ENCODE results near the gene MASP1.

The MASP1 gene, protein sequence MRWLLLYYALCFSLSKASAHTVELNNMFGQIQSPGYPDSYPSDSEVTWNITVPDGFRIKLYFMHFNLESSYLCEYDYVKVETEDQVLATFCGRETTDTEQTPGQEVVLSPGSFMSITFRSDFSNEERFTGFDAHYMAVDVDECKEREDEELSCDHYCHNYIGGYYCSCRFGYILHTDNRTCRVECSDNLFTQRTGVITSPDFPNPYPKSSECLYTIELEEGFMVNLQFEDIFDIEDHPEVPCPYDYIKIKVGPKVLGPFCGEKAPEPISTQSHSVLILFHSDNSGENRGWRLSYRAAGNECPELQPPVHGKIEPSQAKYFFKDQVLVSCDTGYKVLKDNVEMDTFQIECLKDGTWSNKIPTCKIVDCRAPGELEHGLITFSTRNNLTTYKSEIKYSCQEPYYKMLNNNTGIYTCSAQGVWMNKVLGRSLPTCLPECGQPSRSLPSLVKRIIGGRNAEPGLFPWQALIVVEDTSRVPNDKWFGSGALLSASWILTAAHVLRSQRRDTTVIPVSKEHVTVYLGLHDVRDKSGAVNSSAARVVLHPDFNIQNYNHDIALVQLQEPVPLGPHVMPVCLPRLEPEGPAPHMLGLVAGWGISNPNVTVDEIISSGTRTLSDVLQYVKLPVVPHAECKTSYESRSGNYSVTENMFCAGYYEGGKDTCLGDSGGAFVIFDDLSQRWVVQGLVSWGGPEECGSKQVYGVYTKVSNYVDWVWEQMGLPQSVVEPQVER

DNA sequence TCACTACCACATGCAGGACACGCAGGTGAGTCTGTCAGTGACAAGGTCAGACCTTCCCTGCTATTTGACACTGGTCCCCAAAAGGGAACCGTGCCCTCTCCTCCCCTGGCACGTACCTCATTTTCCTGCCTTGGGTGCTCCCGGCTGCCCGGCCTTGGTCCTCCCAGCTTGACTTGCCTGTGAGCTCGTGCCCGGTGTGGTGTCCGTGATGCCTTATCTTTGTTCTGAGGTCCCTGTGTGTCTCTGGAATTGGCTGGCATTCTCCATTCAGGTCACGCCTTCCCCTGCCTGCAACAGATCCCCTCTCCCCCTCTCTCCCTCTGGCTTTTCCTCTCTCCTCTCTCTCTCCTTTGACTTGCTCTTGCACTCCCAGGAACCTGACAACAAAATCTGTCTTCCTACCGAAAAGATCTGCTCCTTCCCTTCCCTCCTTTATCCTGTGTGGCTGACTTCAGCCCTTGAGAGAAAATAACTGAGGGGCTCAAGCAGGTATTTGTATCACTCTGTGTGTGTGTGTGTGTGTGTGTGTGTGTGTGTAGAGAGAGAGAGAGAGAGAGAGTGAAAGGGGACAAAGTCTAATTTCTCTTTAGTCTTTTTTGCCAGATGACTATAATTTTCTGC is at the start of gene MASP1:
TSS of gene MASP1 (minus strand) at position 226 of the 621 bp plus-strand sequence. CDS start at position 121, 105 bp downstream.
- in situ Hi-C loops (cut with MboI; ENCODE audit: low sequenced_read_pairs), result no loop called here

DNA sequence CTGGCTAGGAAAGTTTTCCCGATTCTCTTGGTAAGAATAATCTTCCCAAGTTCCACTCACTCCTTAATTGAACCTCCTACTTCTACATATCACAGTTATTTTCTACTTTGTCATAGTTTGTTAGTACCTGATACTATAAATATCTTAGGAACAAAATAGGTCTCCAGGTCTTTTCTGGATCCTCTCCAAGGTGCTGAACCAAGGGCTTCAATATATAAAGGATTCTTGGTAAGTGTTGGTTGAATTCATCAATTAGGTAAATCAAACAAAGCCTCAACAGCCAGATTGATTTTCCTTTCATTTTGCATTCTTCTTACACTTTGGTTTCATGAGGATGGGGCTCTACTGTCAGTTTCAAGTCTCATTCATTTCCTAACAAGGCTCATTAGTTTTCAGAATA is 49.0 kb upstream of the MASP1 start:
- in situ Hi-C loops (cut with MboI; ENCODE audit: low sequenced_read_pairs), result no loop called here

DNA sequence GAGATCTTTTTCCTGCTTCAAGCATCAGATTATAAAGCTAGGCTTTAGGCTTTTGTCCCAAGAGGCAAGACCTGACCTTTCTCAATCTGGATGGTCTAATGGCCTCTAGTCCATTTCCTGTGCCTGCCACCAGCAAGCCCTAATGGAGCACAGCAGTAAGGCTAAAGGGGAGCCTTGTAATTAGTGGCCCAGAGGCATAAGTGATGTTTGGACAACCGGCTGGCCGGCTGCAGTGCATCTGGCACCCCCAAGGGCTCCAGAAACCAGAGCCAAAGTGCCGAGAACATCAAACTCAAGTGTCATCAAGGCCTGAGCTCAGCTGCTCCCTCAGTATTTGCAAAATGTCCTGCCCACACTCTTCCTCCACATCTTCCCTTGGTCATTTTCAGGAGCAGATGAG is 44.8 kb upstream of the MASP1 start:
- in situ Hi-C loops (cut with MboI; ENCODE audit: low sequenced_read_pairs), result no loop called here

DNA sequence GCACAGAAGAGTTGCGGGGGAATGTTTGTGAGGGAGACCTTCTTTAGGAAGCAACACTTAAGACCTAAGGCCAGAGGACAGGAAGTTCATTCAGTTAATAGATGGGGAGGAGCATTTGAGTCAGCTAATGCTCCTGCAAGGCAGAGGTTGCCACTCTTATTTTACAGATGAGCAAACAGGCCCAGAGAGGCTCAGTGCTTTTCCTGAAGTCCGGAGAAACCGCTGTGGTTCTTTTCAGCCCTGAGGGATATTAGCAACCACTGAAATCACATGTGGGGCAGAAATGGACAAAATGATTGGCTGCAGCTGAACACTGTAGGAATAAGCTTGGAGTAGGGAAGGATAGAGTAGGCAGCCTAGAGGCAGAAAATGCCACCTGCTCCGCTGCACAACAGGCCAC is 43.4 kb upstream of the MASP1 start:
- in situ Hi-C loops (cut with MboI; ENCODE audit: low sequenced_read_pairs), result no loop called here

DNA sequence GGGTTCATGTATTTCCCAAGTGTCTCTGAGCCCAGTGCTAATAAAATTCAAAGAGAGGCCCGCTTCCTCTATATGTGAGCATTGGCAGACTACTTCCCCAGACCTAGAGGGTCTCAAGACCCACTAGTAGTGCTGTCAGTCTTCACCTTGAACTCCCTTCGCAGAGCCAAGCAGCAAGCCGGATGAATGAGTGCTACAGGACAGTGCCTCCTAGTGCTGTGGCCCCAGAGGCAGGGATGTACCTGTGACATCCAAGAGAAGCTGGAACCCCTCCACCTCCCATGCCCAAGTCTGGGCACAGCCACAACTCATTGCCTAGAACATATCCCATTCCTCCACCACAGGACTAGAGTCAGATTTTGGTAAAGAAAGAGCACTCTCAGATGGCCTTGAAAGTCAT is 37.2 kb upstream of the MASP1 start:
- in situ Hi-C loops (cut with MboI; ENCODE audit: low sequenced_read_pairs), result loop anchor here (10.0 kb wide), 1 partner anchor 386 kb away; no protein-coding TSS in a partner anchor

DNA sequence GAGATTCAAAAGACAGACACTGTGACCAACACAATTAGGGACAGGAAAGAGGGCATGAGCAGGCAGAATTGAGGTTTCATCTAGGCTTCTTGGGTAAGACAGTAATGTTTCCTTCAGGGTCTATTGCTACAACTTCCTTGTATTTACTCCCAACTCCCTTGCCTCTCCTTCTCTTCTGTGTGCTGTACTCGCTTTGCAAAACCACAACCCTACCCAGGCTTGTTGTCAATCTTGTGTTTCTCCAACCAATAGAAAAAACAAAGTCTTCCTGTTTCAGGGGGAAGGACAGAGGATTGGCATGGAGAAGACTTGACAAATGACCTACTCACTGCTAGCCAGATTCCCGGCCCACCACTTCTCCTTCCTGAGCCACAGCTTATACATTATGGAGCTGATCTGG is 36.3 kb upstream of the MASP1 start:
- in situ Hi-C loops (cut with MboI; ENCODE audit: low sequenced_read_pairs), result loop anchor here (10.0 kb wide), 1 partner anchor 387 kb away; no protein-coding TSS in a partner anchor

DNA sequence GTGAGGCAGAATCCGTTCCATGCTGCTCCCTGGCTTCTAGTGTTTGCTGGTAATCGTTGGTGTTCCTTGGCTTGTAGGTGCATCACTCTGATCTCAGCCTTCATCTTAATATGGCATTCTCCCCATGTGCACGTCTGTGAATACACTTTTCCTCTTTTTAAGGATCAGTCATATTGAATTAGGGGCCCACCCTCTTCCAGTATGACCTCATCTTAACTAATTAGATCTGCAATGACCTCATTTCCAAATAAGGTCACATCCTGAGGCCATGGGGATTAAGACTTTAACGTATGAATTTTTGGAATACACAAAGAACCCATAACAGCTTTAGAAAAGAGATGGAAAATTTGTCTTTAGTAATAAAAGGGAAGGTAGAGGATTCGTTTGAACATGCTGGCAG is 34.1 kb upstream of the MASP1 start:
- in situ Hi-C loops (cut with MboI; ENCODE audit: low sequenced_read_pairs), result loop anchor here (10.0 kb wide), 1 partner anchor 389 kb away; no protein-coding TSS in a partner anchor

DNA sequence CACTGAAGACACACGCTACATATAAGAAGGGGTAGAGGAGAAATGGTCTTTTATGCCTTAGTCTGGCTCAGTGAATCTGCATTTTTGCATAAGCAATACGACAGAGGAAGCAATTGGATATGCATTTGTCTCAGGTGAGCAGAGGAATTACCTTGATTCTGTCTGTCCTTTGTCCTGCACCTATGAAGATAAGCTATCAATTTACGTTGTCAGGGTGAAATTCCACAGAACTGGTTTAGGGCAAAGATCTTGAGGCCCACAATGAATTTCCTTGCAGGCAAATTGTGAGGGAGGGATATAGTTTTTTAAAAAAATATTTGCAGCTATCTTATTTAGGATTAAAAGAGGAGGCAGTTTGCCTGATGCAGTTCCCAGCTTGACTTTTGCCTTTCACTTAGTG is 31.6 kb upstream of the MASP1 start:
- in situ Hi-C loops (cut with MboI; ENCODE audit: low sequenced_read_pairs), result loop anchor here (10.0 kb wide), 1 partner anchor 392 kb away; no protein-coding TSS in a partner anchor

DNA sequence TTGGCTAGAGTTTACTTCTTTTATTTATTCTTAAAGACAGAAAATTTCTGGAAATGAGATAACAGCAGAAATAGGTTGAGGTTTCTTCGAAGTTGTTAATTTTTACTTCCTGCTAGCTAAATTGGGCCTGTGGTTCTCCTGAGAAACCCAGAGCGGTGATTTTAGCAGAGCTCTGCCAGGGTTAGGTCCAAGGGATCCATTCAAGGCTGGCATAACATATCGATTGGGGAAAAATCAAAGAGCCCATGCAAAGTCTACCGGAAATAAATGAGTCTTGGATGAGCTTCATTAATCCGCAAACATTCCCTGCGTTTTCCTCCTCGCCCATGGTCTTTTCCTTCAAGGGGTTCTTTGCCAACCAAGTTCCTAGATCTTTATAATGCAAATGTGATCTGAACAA is 30.8 kb upstream of the MASP1 start:
- in situ Hi-C loops (cut with MboI; ENCODE audit: low sequenced_read_pairs), result loop anchor here (10.0 kb wide), 1 partner anchor 393 kb away; no protein-coding TSS in a partner anchor

DNA sequence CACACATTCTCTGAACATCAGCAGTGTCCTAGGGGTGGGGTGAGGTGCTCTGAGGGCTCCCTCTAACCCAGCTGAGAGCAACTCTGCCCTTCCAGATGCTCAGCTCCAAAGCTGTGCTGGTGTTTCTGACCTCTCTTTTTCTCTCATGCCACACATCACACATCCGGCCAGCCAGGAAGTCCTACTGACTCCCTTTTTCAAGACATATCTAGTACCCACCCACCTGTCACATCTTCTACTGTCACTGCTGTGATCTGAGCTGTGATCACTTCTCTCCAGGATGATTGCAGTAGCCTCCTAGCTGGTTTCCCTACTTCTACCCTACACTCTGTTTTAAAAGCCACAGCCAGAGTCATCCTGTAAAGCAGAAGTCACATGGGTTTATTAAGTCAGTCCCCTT is 30.2 kb upstream of the MASP1 start:
- in situ Hi-C loops (cut with MboI; ENCODE audit: low sequenced_read_pairs), result loop anchor here (10.0 kb wide), 1 partner anchor 393 kb away; no protein-coding TSS in a partner anchor

DNA sequence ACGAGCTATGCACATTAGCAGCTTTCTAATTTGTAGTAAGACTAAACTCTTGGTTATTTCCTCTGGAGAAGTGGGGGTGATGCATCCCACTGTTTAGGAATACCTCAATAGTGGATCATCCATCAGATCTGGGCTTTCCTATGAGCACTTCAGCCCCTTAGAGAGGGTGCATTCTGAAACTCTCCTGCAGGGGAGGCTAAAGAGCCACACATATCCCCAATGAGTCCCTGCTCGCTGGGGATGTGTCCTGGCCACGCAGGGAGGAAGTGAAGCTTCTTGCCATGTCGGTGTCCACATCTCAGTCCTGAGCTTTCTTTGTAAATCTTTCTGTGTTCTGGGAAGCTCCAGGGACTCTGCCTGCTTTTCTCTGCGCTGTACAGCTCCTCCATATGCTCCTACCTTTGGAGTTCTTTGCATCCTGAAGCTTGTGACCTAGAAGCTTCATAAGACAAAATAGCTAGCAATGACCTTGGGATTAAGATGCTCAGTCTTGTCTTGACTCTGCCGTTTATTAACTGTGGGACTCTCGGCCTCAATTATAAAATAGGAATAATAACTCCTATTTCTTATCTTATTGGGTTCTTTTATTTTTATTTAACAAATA is 28.3 kb upstream of the MASP1 start:
- in situ Hi-C loops (cut with MboI; ENCODE audit: low sequenced_read_pairs), result loop anchor here (10.0 kb wide), 1 partner anchor 395 kb away; no protein-coding TSS in a partner anchor

DNA sequence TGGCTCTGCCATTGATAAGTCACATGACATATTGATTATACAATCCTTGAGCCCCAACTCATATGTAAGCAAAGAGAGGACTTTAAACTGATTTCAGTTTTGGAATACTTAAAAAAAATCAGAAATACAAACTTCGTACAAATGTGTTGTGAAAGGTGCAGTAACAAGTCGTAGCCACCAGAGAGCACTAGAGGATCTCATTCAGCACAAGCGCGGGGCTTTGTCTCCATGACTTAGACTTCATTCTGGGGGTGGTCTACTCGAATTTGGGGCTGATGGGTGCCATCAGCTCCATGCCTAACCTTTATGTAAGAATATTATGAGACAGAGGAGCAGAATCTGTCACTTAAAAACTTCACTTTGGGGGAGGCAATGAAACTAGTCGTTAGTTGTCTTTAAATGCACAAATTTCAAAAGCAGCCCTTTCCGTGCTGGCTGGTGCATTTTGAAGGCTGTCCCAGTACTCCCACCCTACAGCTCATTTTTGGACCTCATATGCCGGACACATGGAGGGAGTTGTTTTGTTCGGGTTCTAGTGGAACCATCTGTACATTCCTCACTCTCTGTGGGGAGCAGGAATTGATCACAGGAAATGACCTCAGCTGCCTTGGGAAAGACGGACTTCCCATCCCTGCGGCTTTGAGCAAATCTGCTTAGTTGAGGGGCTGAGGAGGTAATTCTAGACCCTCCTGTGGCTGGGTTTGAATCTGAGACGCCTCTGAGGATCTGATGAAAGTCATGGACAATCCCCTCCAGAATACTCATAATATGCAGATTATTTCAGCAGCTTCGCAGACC is 27.5 kb upstream of the MASP1 start:
- in situ Hi-C loops (cut with MboI; ENCODE audit: low sequenced_read_pairs), result no loop called here

DNA sequence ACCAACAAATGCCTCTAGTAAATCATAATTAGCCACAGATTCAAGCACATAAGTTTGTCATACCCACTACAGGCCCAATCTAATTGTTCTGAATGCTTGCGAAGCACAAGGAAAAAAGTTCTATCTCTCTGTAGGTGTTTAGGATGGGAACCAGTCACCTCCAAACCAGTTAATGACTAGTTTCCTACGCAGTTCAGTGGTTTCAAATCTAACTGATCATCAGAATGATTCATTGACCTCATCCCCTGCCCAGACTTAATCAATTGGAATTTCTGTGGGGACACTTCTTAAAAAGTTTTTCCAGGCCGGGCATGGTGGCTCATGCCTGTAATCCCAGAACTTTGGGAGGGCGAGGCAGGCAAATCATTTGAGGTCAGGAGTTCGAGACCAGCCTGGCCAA is 24.3 kb upstream of the MASP1 start:
- in situ Hi-C loops (cut with MboI; ENCODE audit: low sequenced_read_pairs), result no loop called here

DNA sequence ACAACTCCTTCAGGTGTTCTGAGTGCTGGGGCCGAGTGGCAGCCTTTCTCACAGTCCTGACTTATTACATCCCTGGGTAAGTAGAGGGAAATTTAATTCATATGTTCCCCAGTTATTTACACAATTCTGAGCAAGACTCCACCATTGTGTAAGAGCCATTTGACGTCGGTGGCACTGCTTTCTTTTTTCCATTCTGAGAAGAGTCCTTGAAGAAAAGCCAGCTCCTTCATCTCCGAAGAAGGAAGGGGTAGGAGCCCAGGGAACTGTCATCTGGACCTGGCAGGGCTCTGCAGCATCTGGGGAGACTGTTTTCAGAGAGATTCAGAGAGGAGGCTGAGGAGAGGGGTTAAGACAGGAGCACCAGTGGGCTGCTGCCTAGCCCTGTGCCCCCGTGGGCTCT is 22.6 kb upstream of the MASP1 start:
- in situ Hi-C loops (cut with MboI; ENCODE audit: low sequenced_read_pairs), result no loop called here

DNA sequence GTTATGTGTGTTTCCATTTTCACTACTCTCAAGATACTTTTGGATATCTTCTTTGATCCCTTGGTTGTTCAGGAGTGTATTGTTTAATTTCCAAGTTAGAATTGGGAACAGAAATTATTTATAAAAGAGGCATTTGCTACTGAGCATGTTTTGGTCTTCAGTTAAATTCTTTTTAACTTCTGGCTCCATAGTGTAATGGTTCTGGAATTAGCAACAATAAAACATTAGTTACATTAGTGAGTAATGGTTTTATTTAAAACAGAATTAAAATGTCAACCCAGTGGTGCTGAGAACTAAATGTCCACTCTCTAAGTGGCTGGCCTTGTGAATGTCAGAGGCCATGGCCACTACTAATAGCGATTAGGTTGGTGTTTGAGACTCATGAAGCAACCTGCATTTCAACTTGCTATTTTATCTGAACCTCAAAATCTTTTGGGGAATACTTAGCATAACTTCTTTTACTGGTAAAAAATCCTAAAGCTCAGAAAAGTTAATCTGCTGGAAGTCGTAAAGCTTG is 19.5 kb upstream of the MASP1 start:
- in situ Hi-C loops (cut with MboI; ENCODE audit: low sequenced_read_pairs), result no loop called here

DNA sequence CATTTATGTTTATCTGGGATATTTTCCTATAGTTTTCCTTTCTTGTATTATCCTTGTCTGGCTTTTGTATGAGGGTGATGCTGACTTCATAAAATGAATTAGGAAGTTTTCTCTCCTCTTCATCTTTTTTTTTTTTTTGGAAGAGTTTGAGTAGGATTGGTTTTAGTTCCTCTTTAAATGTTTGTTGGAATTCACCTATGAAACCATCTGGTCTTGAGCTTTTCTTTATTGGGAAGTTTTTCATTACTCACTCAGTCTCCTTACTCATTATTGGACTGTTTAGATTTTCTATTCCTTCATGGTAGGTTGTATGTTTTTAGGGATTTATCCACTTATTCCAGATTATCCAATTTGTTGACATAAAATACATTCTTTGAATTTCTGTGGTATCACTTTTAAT is 18.7 kb upstream of the MASP1 start:
- in situ Hi-C loops (cut with MboI; ENCODE audit: low sequenced_read_pairs), result no loop called here

DNA sequence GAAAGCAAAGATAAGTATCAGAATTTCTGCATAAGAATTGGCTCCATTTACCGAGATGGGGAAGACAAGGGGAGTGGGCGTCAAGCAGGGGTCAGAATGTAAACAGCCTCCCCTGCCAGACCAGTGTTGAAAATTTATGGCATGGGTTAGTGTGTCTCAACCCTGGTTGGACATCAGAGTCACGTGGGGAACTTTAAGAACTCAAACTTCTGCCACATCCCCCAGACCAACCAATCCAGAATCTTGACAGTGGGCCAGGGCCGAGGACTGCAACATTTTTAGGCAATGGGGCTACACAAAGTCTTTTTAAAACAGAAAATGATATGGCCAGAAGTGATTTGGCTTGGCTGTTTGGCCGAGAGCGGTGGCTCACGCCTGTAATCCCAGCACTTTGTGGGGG is 14.3 kb upstream of the MASP1 start:
- in situ Hi-C loops (cut with MboI; ENCODE audit: low sequenced_read_pairs), result no loop called here

DNA sequence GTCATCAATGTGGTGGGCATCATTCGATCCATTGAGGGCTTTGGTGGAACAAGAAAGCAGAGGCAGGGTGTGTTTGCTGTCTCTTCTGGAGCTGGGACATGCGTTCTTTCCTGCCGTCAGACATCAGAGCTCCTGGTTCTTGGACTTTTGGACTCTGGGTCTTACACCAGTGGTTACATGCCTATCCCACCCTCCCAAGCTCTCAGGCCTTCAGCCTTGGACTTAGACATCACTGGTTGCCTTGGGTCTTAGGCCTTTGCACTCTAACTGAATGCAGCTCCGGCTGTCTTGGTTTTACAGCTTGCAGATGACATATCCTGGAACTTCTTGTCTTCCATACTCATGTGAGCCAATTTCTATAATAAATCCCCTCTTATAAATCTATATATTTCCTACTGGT is 8.1 kb upstream of the MASP1 start:
- in situ Hi-C loops (cut with MboI; ENCODE audit: low sequenced_read_pairs), result no loop called here

DNA sequence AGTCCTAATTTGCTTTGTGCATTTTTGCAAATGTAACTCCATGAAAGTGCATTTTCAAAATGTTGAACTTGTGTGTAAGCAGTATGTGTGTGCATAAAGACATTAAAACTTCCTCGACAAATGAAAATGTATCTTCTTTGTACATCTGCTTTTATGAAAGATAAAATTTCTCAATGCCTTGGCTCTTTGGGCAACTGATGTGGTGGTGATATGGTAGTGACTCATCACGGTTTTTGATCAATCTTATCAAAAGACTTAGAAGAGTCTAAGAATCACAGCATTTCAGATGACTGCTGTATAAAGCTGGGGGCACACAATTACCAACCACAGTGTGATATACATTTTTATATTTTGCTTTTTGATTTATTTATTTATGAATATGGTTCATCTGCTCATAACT is 5.4 kb upstream of the MASP1 start:
- in situ Hi-C loops (cut with MboI; ENCODE audit: low sequenced_read_pairs), result no loop called here

DNA sequence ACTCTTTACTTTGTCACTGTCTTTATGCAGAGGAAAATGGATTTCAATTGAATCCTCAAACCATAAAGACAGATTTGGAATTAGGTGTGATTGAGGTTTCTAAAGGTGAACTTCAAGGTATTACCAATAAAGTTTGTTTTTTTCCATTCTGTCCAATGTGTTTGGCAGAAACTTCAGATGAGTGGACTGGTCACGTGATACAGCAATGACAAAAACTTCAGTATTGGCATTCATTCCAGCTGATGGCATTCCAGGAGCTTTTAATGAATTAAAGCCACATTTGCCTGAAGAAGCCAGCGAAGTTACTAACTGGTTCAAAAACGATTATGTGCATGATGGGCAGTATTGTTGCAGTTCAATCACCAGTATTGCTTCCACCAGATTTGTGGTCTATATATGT is 4.5 kb upstream of the MASP1 start:
- in situ Hi-C loops (cut with MboI; ENCODE audit: low sequenced_read_pairs), result no loop called here

Data from HL-60/S4 treated with phorbol 12-myristate 13-acetate at 8.2 ng/mL for 4 days and 3 days (cell line).